AG08395 (cell line): ENCODE measurements around the gene MFAP5.
"Not testable (repeated sequence)": the region's sequence is repeated elsewhere in the genome, so short reads cannot be mapped to it uniquely, and the experiment has no call there.

ENCODE experiments used
- DNase-seq: peaks from one replicate; pipeline ENCODE4 v3.0.0; 2012; ENCODE audit warnings: mixed read lengths, low spot score

Gene MFAP5

GRCh38 chr12:8675591-8676036, 13.0 kb upstream of the MFAP5 start:
- no peak for DNase-seq

GRCh38 chr12:8672381-8672780, 9.8 kb upstream of the MFAP5 start:
- DNase-seq, result no peak

- no peak for DNase-seq
These were observed 5.8 kb upstream of the MFAP5 start for GRCh38 chr12:8668441-8668840.

- no peak for DNase-seq
These were observed 4.6 kb upstream of the MFAP5 start for GRCh38 chr12:8667270-8667669.

GRCh38 chr12:8665759-8666158, 3.1 kb upstream of the MFAP5 start:
- no peak for DNase-seq

- peak; percentile 38 for DNase-seq
These were observed 1.7 kb upstream of the MFAP5 start for GRCh38 chr12:8664228-8664913.

GRCh38 chr12:8661751-8662150, 875 bp downstream of the MFAP5 start:
- DNase-seq, result no peak

GRCh38 chr12:8661016-8661415, 1.6 kb downstream of the MFAP5 start:
- DNase-seq, result no peak

- peak; percentile 85 for DNase-seq
These were observed 4.3 kb downstream of the MFAP5 start for GRCh38 chr12:8658346-8658745.

GRCh38 chr12:8655421-8655820, 7.2 kb downstream of the MFAP5 start:
- DNase-seq, result no peak

GRCh38 chr12:8648576-8649205, 13.9 kb downstream of the MFAP5 start:
- no peak for DNase-seq

- no peak for DNase-seq
These were observed 14.7 kb downstream of the MFAP5 start for GRCh38 chr12:8647968-8648367.

- no peak for DNase-seq
These were observed 18.0 kb downstream of the MFAP5 start for GRCh38 chr12:8644345-8645248.

- no peak for DNase-seq
These were observed 19.9 kb downstream of the MFAP5 start for GRCh38 chr12:8642775-8643174.

GRCh38 chr12:8639936-8640335, 22.7 kb downstream of the MFAP5 start:
- DNase-seq, result no peak

- DNase-seq, result no peak
These were observed 23.7 kb downstream of the MFAP5 start for GRCh38 chr12:8638951-8639350.

- DNase-seq, result no peak
These were observed 25.0 kb downstream of the MFAP5 start for GRCh38 chr12:8637666-8638065.

- DNase-seq, result no peak
These were observed 25.4 kb downstream of the MFAP5 start for GRCh38 chr12:8637244-8637643.

- DNase-seq, result no peak
These were observed 26.0 kb downstream of the MFAP5 start for GRCh38 chr12:8636581-8636980.

- DNase-seq, result not testable (repeated sequence)
These were observed 26.6 kb downstream of the MFAP5 start for GRCh38 chr12:8636007-8636346.

GRCh38 chr12:8635342-8636006, 27.2 kb downstream of the MFAP5 start:
- DNase-seq, result not testable (repeated sequence)

- DNase-seq, result no peak
These were observed 32.5 kb downstream of the MFAP5 start for GRCh38 chr12:8630131-8630530.
